GM12801 (cell line): ENCODE results near the gene GABRB2.

Experiments used
- TF ChIP-seq, protein P1 (sequence below): IDR thresholded peaks from one replicate; pipeline ENCODE4 v1.5.1; 2011; ENCODE audit warnings: control low read depth; ENCODE audit not compliant: insufficient read length; ENCODE audit errors: extremely low read depth

GABRB2 gene

DNA sequence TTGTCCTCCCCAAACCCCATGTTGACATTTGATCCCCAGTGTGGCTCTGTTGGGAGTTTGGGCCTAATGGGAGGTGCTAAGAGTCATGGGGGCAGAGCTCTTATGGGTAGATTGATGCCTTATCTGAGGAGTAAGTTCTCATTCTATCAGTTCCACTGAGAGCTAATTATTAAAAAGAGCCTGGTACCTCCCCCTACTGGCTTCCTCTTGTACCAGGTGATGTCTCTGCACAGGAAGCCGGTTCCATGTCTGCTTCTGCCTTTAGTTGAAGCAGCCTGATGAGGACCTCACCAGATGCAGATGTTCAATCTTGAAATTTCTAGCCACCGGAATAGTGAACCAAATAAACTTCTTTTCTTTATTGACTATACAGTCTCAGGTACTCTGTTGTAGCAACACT, 10.8 kb downstream of the GABRB2 start:
- TF ChIP-seq, protein P1, sequence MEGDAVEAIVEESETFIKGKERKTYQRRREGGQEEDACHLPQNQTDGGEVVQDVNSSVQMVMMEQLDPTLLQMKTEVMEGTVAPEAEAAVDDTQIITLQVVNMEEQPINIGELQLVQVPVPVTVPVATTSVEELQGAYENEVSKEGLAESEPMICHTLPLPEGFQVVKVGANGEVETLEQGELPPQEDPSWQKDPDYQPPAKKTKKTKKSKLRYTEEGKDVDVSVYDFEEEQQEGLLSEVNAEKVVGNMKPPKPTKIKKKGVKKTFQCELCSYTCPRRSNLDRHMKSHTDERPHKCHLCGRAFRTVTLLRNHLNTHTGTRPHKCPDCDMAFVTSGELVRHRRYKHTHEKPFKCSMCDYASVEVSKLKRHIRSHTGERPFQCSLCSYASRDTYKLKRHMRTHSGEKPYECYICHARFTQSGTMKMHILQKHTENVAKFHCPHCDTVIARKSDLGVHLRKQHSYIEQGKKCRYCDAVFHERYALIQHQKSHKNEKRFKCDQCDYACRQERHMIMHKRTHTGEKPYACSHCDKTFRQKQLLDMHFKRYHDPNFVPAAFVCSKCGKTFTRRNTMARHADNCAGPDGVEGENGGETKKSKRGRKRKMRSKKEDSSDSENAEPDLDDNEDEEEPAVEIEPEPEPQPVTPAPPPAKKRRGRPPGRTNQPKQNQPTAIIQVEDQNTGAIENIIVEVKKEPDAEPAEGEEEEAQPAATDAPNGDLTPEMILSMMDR: no peak

DNA sequence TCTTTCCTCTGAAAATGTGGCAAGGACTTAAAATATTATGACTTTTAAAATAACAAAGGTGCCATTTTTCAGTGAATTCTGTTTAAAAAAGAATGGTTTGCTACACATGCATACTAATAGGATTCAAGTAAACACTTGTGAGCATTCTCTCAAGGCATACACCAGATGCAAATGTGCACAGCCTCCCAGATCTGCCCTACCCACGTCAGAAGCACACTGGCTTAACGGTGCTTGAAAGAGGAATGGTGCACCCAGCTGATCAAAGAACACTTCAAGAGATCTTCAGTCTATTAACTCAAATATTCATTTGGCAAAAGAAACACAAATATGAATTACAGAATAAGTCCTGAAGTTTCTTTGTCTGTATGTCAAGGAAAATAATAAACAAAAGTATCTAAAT, 15.8 kb downstream of the GABRB2 start:
- TF ChIP-seq, protein P1: no peak

DNA sequence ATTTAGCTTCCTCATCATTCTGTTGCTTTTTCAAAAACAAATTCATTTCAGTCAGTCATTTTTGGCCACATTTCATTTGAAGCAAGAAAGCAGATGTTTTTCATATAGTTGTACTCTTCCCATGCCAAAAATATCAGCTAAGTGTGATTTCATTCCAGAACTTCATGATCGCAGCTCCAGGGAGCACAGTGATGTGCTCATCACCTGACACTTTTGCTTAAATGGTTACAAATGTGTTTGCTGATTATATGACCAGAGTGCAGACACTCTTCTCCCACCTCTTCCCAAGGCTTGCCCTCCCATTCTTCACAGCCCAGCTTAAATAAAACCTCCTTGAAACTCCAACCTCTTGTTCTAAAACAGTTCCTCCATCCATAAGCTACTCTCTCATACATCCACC, 32.6 kb downstream of the GABRB2 start:
- TF ChIP-seq, protein P1: no peak

DNA sequence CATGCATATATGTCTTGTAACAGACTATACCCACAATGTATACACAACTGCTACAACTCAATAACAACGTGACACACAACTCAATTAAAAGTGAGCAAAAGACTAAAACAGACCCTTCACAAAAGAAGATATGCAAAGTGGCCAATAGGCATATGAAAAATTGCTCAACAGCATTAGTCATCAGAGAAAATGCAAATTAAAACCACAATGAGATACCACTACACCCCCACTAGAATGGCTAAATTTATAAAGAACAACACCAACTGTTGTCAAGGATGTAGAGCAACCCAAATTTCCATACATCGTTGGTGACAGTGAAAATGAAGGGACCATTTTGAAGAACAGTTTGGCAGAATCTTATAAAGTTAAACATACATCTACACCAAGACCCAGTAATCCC, 38.9 kb downstream of the GABRB2 start:
- TF ChIP-seq, protein P1: no peak

DNA sequence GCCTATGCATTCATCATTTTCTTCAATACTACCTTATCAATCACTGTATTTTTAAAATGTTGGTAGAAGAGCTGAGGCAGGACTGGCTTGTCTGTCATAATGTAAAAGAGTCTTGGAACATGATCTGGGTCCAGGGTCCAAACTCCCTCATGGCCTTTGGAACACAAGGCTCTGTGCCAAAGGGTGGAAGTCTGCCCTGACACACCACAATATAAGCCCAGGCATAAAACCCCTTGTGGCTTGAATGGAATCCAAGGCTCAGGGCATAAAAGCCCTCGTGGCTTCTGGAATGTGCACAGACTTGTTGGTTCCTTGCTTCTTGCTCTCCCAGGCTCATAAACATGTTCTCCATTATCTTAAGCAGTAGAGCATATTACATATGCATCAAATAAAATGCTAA, 48.0 kb downstream of the GABRB2 start:
- TF ChIP-seq, protein P1: no peak

DNA sequence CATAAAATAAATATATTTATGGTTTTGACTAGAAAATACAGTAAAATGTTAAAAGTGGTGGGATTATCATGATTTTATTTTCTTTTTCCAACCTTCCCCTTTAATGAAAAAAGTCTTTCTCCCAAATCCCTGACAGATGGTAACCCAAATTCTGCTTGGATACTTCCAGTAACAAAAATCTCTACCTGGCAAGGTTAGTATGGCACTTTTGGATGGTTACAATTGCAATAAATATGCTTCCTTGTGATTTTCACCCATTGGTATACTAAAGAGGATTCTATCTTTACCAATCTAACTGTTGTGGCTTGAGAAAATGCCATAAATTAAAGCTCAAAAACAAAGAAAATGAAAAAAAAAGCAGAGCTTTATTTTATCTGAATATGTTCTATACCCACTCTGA, 62.8 kb downstream of the GABRB2 start:
- TF ChIP-seq, protein P1: no peak

DNA sequence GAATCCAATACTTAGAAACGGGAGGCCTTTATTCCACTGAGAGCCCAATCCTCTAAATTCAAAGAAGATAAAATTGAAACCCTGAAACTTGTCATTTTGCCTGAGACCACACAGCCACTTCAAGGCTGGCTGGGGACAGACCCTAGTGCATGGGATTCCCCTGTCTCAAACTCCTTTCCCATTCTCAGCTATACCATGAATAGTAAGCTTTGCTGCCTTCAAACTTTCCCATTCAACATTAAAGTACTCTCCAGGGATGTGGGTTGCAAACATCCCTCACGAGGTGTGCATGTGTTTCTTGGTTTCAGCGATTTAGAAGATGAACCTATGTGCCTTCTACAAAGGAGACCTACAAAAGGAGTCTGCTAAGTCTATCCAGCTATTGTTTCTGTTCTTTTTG, 64.6 kb downstream of the GABRB2 start:
- TF ChIP-seq, protein P1: no peak
